Ammon's horn (tissue), 1 donor: Measurements from ENCODE around the gene INHBE.

ENCODE experiments used
- DNase-seq: peaks from one replicate; pipeline ENCODE4 v3.0.0-alpha.2; 2016; ENCODE audit warnings: low spot score

INHBE gene

GRCh38 chr12:57461276-57461916, 6.3 kb downstream of the INHBE start:
- no peak for DNase-seq

- DNase-seq, result no peak
Observed at GRCh38 chr12:57461917-57462250, 6.8 kb downstream of the INHBE start.

DNA sequence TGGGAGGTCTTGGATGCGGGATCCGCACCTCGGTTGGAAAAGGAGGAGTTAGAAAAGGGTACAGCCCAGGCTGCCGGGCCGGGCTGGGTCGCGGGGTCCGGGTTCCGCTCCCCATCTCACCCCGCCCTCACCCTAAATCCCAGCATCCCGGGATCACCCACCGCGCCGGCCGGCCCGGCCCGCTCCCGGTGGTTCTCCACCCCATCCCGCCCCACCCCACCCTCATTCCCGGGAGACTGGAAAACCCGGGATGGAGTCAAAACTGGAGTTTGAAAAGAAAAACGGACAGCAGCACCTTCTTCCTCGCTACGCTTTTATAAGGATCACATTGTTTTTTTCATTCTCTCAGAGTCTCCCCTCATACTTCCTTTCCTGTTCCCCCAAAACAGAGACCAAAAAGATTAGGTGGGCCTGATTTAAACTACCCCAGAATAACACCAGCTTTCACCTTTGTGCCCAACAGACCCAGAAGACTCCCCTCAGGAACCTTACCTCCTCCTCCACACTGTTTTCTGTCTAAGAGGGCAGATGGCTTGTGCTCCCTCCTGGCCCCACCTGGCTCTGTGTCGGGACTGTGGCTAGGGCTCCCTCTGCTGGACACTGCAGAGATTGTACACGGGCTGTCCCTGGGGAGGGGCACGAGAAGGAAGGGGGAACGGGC, 7.3 kb downstream of the INHBE start:
- peak; percentile 86 for DNase-seq

DNA sequence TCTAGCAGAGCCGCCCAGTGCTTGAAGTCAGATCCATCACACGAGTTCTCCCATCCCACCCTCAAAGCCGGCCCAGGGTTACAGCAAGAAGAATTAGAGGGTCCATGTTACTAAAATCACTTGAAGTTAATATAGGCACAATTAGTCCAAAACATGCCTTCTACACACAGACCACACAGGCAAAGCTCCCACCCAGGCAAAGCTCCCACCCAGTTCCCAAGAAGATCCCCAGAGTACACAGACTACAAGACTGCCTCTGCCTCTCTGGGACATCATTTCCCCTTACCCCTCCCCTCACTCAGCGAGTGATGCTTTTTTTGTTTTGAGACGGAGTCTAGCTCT, 7.8 kb downstream of the INHBE start:
- no peak for DNase-seq

DNA sequence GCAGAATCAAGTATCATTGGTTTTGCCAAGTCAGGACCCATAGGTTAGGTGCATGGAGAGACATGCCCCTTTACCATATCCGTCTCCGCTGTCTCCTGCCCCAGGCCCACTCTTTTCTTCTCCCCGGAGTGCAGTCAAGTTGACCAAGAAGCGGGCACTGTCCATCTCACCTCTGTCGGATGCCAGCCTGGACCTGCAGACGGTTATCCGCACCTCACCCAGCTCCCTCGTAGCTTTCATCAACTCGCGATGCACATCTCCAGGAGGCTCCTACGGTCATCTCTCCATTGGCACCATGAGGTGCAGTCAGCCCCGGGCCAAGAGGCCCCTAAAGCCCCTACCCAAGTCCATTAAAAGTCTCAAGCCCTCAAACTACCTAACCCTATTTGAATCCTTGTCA, 9.5 kb downstream of the INHBE start:
- no peak for DNase-seq

GRCh38 chr12:57465030-57465746, 10.1 kb downstream of the INHBE start:
- no peak for DNase-seq

DNA sequence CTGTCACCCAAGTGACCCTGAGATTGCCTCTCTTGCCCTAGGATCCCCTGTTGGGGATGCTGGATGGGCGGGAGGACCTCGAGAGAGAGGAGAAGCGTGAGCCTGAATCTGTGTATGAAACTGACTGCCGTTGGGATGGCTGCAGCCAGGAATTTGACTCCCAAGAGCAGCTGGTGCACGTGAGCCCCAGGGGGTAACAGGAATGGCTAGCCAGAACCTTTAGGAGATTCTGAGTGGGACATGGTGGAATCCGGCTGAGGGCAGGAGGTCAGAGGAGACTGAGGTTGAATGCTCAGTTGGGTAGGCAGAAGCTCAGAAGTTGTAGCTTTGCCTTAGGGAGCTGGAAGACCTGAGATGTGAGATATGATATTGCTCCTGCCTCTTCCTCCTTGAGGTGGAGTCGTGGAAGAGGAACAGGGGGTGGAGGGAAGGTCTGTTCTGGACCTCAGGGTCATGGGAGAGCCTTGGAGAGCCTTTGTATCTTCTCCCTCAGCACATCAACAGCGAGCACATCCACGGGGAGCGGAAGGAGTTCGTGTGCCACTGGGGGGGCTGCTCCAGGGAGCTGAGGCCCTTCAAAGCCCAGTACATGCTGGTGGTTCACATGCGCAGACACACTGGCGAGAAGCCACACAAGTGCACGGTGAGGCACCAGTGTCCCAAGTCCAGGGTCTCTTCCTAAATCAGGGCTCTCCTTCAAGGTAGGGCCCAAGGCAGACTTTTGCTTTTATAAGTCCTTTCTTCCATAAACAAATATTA, 10.8 kb downstream of the INHBE start:
- DNase-seq, result no peak

GRCh38 chr12:57467212-57467874, 12.2 kb downstream of the INHBE start:
- no peak for DNase-seq

DNA sequence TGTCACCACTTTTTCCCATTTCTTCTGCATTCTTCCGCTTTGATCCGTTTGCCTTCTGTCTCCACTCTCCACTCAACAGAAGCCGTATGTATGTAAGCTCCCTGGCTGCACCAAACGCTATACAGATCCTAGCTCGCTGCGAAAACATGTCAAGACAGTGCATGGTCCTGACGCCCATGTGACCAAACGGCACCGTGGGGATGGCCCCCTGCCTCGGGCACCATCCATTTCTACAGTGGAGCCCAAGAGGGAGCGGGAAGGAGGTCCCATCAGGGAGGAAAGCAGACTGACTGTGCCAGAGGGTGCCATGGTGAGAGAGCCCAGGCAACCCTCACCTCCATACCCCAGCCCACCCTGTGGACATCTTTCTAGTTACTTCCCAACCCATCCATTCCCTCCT, 12.8 kb downstream of the INHBE start:
- no peak for DNase-seq

DNA sequence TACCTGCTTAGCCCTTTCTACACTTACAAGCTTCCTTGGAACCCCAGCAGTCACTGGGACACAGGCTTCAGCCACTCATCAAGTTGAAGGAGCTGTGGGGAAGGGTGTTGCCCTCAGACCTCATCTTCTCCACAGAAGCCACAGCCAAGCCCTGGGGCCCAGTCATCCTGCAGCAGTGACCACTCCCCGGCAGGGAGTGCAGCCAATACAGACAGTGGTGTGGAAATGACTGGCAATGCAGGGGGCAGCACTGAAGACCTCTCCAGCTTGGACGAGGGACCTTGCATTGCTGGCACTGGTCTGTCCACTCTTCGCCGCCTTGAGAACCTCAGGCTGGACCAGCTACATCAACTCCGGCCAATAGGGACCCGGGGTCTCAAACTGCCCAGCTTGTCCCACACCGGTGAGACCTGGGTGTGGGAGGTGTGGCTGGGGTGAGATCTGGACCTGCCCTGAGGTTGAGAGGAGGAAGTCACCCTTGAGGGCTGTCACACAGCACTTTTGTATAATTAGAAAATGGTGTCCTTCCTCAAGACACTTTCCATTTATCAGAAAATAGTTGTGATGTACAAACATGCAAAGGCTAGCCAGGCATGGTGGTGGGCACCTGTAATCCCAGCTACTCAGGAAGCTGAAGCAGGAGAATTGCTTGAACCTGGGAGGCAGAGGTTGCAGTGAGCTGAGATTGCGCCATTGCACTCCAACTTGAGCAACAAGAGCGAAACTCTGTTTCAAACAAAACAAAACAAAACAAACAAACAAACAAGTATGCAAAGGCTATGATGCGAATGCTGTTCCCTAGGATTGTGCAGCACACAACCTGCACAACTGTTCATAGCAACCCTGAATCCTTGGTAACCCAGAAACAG, 14.4 kb downstream of the INHBE start:
- DNase-seq, result no peak

GRCh38 chr12:57470286-57470969, 15.3 kb downstream of the INHBE start:
- no peak for DNase-seq

DNA sequence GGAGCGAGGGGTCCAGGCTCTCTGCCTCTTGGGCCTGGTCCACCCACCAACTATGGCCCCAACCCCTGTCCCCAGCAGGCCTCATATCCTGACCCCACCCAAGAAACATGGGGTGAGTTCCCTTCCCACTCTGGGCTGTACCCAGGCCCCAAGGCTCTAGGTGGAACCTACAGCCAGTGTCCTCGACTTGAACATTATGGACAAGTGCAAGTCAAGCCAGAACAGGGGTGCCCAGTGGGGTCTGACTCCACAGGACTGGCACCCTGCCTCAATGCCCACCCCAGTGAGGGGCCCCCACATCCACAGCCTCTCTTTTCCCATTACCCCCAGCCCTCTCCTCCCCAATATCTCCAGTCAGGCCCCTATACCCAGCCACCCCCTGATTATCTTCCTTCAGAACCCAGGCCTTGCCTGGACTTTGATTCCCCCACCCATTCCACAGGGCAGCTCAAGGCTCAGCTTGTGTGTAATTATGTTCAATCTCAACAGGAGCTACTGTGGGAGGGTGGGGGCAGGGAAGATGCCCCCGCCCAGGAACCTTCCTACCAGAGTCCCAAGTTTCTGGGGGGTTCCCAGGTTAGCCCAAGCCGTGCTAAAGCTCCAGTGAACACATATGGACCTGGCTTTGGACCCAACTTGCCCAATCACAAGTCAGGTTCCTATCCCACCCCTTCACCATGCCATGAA, 16.0 kb downstream of the INHBE start:
- DNase-seq, result no peak

- DNase-seq, result no peak
Observed at GRCh38 chr12:57471661-57472060, 16.6 kb downstream of the INHBE start.

- DNase-seq, result no peak
Observed at GRCh38 chr12:57472391-57472790, 17.3 kb downstream of the INHBE start.

- no peak for DNase-seq
Observed at GRCh38 chr12:57473392-57473791, 18.3 kb downstream of the INHBE start.

- no peak for DNase-seq
Observed at GRCh38 chr12:57473886-57474285, 18.8 kb downstream of the INHBE start.

GRCh38 chr12:57474430-57474829, 19.3 kb downstream of the INHBE start:
- DNase-seq, result no peak

DNA sequence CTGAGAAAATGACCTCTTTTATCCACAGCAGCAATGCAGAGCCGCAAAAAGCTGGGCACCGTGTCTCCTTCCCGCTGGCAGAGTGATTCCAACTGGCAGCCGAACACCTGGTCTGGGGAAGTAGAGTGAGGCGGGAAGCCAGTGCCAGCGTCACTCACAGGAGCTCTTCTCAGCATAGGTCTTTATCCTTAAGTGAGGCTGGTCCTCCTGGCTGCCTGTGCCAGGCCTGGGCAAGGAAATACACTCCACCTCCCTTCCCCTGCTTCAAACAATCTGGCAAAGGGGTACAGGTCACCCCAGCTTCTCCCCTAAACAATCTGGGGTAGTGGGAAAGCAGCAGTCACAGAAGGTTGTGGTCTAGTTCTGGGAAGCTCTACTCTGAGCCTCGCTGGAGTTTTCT, 19.8 kb downstream of the INHBE start:
- DNase-seq, result no peak

DNA sequence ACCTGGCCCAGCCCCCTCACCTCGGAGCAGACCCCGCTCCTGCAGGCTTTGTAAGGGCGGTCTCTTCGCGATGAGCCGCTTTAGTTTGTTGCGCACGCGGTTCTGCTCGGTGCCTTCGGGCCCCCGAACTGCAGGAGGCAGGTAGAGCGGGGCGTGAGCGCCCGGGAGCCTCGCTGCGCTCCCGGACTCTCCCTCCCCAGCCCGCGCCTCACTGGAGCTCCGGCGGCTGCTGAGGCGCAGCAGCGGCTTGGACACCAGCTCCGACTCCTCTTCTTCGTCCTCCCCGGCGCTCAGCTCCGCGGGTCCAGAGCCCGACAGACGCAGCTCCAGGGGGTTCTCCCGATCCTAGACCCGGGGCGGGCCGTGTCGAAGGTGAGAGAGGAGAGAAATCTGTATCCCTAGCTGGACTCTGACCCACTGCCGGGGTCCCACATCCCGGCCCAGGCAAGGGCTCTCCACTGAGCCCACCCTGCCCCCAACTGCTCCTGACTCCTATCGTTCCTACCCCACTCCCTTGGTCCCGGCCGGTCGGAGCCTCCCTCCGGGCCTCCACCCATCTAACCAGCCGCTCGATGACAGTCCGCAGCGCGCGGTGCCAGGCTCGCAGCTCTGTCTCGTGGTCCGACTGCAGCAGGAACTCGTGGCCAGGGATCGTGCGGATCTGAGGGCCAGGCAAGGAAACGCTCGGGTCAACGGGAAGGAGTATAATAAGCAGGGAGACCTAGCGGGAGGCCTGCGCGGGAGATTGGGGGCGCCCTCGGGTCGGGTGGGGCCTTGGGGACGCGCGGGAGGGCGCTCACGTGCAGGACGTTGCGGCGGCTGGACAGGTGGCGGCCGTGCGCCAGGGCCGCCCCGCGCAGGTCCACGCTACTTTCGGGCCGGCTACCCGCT, 20.4 kb downstream of the INHBE start:
- DNase-seq, result no peak
